H1 (cell line): ENCODE measurements around the gene TEX14.

Experiments used
- POLR2A ChIP-seq, 2 experiments: IDR thresholded peaks; 1 replicate in 1 of 2; 2 replicates in 1 of 2; pipeline ENCODE4 v1.6.1; 2011; ENCODE audit warnings: low read depth in 2 of 2, low read length in 2 of 2, mild to moderate bottlenecking in 2 of 2; ENCODE audit errors: control extremely low read depth in 1 of 2
- TF ChIP-seq, protein P1 (sequence below): IDR thresholded peaks from 2 replicates; pipeline ENCODE4 v1.6.1; 2012; ENCODE audit warnings: low read length, inconsistent platforms
- TF ChIP-seq, protein P2 (sequence below), 3 experiments: IDR thresholded peaks; 1 replicate in 2 of 3; 2 replicates in 1 of 3; pipeline versions ENCODE4 v1.5.1 to v1.6.1; 2011; ENCODE audit warnings: low read length in 3 of 3, mild to moderate bottlenecking in 3 of 3, inconsistent platforms in 2 of 3, low read depth in 1 of 3, moderate library complexity in 1 of 3; ENCODE audit not compliant: insufficient read depth in 1 of 3; ENCODE audit errors: control extremely low read depth in 1 of 3

DNA sequence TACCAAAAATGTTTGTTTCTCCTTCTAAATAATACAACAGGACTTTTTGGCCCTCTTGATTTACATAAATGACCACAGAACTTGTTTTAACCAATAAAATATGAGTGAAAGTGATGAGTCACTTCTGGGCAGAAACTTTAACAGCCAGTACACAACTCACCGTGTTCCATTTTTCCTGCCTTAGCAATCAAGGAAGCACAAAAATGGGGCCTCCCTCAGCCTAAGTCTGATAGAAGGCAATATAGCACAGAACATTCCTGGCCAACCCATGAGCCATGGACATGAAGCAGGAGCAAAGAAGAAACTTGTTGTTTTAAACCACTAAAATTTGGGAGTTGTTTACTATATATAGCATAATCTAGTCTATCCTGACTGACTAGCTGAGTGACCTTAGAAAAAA is 116.3 kb downstream of the TEX14 start:
- TF ChIP-seq, protein P1, sequence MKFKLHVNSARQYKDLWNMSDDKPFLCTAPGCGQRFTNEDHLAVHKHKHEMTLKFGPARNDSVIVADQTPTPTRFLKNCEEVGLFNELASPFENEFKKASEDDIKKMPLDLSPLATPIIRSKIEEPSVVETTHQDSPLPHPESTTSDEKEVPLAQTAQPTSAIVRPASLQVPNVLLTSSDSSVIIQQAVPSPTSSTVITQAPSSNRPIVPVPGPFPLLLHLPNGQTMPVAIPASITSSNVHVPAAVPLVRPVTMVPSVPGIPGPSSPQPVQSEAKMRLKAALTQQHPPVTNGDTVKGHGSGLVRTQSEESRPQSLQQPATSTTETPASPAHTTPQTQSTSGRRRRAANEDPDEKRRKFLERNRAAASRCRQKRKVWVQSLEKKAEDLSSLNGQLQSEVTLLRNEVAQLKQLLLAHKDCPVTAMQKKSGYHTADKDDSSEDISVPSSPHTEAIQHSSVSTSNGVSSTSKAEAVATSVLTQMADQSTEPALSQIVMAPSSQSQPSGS: no peak
- TF ChIP-seq, protein P2, sequence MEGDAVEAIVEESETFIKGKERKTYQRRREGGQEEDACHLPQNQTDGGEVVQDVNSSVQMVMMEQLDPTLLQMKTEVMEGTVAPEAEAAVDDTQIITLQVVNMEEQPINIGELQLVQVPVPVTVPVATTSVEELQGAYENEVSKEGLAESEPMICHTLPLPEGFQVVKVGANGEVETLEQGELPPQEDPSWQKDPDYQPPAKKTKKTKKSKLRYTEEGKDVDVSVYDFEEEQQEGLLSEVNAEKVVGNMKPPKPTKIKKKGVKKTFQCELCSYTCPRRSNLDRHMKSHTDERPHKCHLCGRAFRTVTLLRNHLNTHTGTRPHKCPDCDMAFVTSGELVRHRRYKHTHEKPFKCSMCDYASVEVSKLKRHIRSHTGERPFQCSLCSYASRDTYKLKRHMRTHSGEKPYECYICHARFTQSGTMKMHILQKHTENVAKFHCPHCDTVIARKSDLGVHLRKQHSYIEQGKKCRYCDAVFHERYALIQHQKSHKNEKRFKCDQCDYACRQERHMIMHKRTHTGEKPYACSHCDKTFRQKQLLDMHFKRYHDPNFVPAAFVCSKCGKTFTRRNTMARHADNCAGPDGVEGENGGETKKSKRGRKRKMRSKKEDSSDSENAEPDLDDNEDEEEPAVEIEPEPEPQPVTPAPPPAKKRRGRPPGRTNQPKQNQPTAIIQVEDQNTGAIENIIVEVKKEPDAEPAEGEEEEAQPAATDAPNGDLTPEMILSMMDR (IDR thresholded peaks at IDR 0.05; ENCODE audit: control extremely low read depth in 1 of 3, insufficient read depth in 1 of 3, low read depth in 1 of 3, low read length in 3 of 3): no peak
- TF ChIP-seq POLR2A (IDR thresholded peaks at IDR 0.05; ENCODE audit: control extremely low read depth in 1 of 2, low read depth in 2 of 2, low read length in 2 of 2): no peak
